Natural killer cell (primary cell): ENCODE results near the gene OR51Q1. TPM values are rescaled to one million over a fixed set of nuclear protein-coding genes. Genes with fewer than 3 reads are reported as not detected.

Source experiments
- ATAC-seq, 3 donors: fragments of 150-1000 bp in 2 of 3; fragments of 200-7000 bp in 1 of 3; cut with Tn5 transposase; 1 replicate in 1 of 3; 2 replicates in 2 of 3; pipeline ENCODE4 v1.10.0; 2021; ENCODE audit warnings: mild to moderate bottlenecking in 2 of 3, moderate library complexity in 2 of 3
- DNase-seq, 2 donors: peaks; one replicate each; pipeline versions ENCODE4 v3.0.0 to v3.0.0-alpha.2; 2013 to 2021; ENCODE audit warnings: mixed read lengths in 1 of 2
- H3K27ac ChIP-seq: one replicate; pipeline ENCODE4 v1.5.1; 2013; ENCODE audit warnings: mild to moderate bottlenecking, low read length
- H3K27me3 ChIP-seq: one replicate; pipeline ENCODE4 v1.6.1; 2013; ENCODE audit warnings: low read length; ENCODE audit not compliant: control insufficient read depth, insufficient read depth
- H3K36me3 ChIP-seq: one replicate; pipeline ENCODE4 v1.6.1; 2013; ENCODE audit warnings: low read length; ENCODE audit not compliant: control insufficient read depth, insufficient read depth
- H3K4me1 ChIP-seq: one replicate; pipeline ENCODE4 v1.6.1; 2013; ENCODE audit warnings: low read length; ENCODE audit not compliant: control insufficient read depth, insufficient read depth
- H3K4me3 ChIP-seq: one replicate; pipeline ENCODE4 v1.5.1; 2013; ENCODE audit warnings: low read length
- H3K9me3 ChIP-seq: one replicate; pipeline ENCODE4 v1.6.1; 2013; ENCODE audit warnings: low read length; ENCODE audit not compliant: control insufficient read depth, insufficient read depth
- H3K27ac Mint-ChIP-seq, 2 donors: one replicate each; pipeline ENCODE4 v1.8.0; 2022; ENCODE audit warnings: mild to moderate bottlenecking in 2 of 2, mixed read lengths in 2 of 2, moderate library complexity in 1 of 2
- H3K27me3 Mint-ChIP-seq, 2 donors: one replicate each; pipeline ENCODE4 v1.8.0; 2022; ENCODE audit warnings: low read depth in 2 of 2, mixed read lengths in 2 of 2
- H3K36me3 Mint-ChIP-seq: one replicate; pipeline ENCODE4 v1.8.0; 2022; ENCODE audit warnings: mixed read lengths
- H3K4me1 Mint-ChIP-seq, 2 donors: one replicate each; pipeline ENCODE4 v1.8.0; 2022; ENCODE audit warnings: mixed read lengths in 2 of 2
- H3K4me3 Mint-ChIP-seq: one replicate; pipeline ENCODE4 v1.8.0; 2022; ENCODE audit warnings: mild to moderate bottlenecking, moderate library complexity, mixed read lengths
- H3K9me3 Mint-ChIP-seq, 2 donors: one replicate each; pipeline ENCODE4 v1.8.0; 2022; ENCODE audit warnings: mixed read lengths in 2 of 2
- CTCF ChIP-seq: fragments of 200-600 bp; IDR thresholded peaks from one replicate; pipeline ENCODE4 v1.8.0; 2022; ENCODE audit warnings: antibody characterized with exemption
- WGBS: methylation state at CpG from one replicate; pipeline ENCODE4 v1.1.7; 2013; ENCODE audit warnings: missing lambda C conversion rate; ENCODE audit not compliant: insufficient coverage; 5-methylcytosine and 5-hydroxymethylcytosine counted together
- intact Hi-C: fragments of 100-400 bp; cut with micrococcal nuclease; formaldehyde crosslinking; loops from one replicate; pipeline ENCODE4 v1.14.2; 2022
- total RNA-seq, 4 donors: library from RNA; stranded (reverse); fragments of 120-200 nt in 1 of 4; gene quantifications; one replicate each; pipeline versions ENCODE4 v1.2.3 to v1.2.4, GENCODE V29; 2013 to 2022

OR51Q1 gene
- total RNA-seq, 3 donors from 2014 or later (not counting 1 experiment from before 2014, with no cell fraction given), result not detected

GRCh38 chr11:5420993-5421392 is 918 bp upstream of the OR51Q1 start:
- no peak for ATAC-seq

GRCh38 chr11:5423131-5423530 is 1.2 kb downstream of the OR51Q1 start:
- H3K27ac Mint-ChIP-seq, result no peak overlapping the region
- ATAC-seq (no peak), DNase-seq (no peak)
- intact Hi-C loops, result no loop called here
- H3K4me3 Mint-ChIP-seq, result no peak overlapping the region
- H3K36me3 ChIP-seq, result no peaks in the 10 kb centered on the region
- H3K36me3 Mint-ChIP-seq, result no peaks in the 10 kb centered on the region
- H3K4me1 ChIP-seq, result no peaks in the 10 kb centered on the region
- WGBS, result 82% methylated on average over 3 of the region's 3 CpGs
- H3K9me3 ChIP-seq, result no peaks in the 10 kb centered on the region
- H3K27me3 Mint-ChIP-seq, result peaks cover 8 to 10% of the 10 kb centered on the region in 2 donors
- no peaks in the 10 kb centered on the region for H3K4me1 Mint-ChIP-seq
- H3K9me3 Mint-ChIP-seq, result peaks cover 0 to 5% of the 10 kb centered on the region in 2 donors
- peaks cover 2% of the 10 kb centered on the region for H3K27me3 ChIP-seq
- no peak for TF ChIP-seq CTCF
- H3K4me3 ChIP-seq, result no peak overlapping the region
- H3K27ac ChIP-seq, result no peak overlapping the region

More at GRCh38 chr11:5420993-5421392, 918 bp upstream of the OR51Q1 start:
- Mint-ChIP-seq H3K4me3 (no peak overlapping the region), H3K27ac (no peak overlapping the region), H3K9me3 (peaks cover 0 to 5% of the 10 kb centered on the region in 2 donors), H3K36me3 (no peaks in the 10 kb centered on the region), H3K4me1 (no peaks in the 10 kb centered on the region), H3K27me3 (peaks cover 0 to 4% of the 10 kb centered on the region in 2 donors)
- Histone ChIP-seq H3K27me3 (no peaks in the 10 kb centered on the region), H3K27ac (no peak overlapping the region), H3K9me3 (no peaks in the 10 kb centered on the region), H3K4me3 (no peak overlapping the region), H3K36me3 (no peaks in the 10 kb centered on the region), H3K4me1 (no peaks in the 10 kb centered on the region)
- TF ChIP-seq CTCF, result no peak
- intact Hi-C loops, result no loop called here
- DNase-seq, result no peak
- WGBS, result 79% methylated on average over 5 of the region's 5 CpGs

- intact Hi-C loops, result no loop called here
- H3K4me1 ChIP-seq, result no peaks in the 10 kb centered on the region
- 46% methylated on average over 2 of the region's 2 CpGs for WGBS
- H3K27ac ChIP-seq, result no peak within 1 kb of the TSS
- no peaks in the 10 kb centered on the region for H3K9me3 ChIP-seq
- no peak within 1 kb of the TSS for H3K27ac Mint-ChIP-seq
- peaks cover 11 to 14% of the 10 kb centered on the region in 2 donors for H3K27me3 Mint-ChIP-seq
- TF ChIP-seq CTCF, result no peak
- H3K27me3 ChIP-seq, result no peaks in the 10 kb centered on the region
- ATAC-seq, result no peak
- peaks cover 0 to 2% of the 10 kb centered on the region in 2 donors for H3K9me3 Mint-ChIP-seq
- H3K4me3 Mint-ChIP-seq, result no peak within 1 kb of the TSS
- no peak within 1 kb of the TSS for H3K4me3 ChIP-seq
- no peak for DNase-seq
- no peaks in the 10 kb centered on the region for H3K36me3 ChIP-seq
- H3K36me3 Mint-ChIP-seq, result no peaks in the 10 kb centered on the region
- no peaks in the 10 kb centered on the region for H3K4me1 Mint-ChIP-seq
Observed at GRCh38 chr11:5441414-5441813, 19.5 kb downstream of the OR51Q1 start, which contains the start of gene OR51I1. OR51I1 (minus strand) TSS chr11:5441514; CDS start chr11:5441514, 0 bp downstream.

GRCh38 chr11:5443835-5444393 is 22.0 kb downstream of the OR51Q1 start:
- Histone ChIP-seq H3K9me3 (no peaks in the 10 kb centered on the region), H3K4me3 (no peak overlapping the region), H3K36me3 (no peaks in the 10 kb centered on the region), H3K27ac (no peak overlapping the region), H3K27me3 (no peaks in the 10 kb centered on the region), H3K4me1 (no peaks in the 10 kb centered on the region)
- DNase-seq, result no peak
- 57% methylated on average over 1 of the region's 2 CpGs for WGBS
- peaks cover 0 to 2% of the 10 kb centered on the region in 2 donors for H3K9me3 Mint-ChIP-seq
- intact Hi-C loops, result no loop called here
- ATAC-seq, result no peak
- H3K4me1 Mint-ChIP-seq, result no peaks in the 10 kb centered on the region
- no peak overlapping the region for H3K27ac Mint-ChIP-seq
- TF ChIP-seq CTCF, result no peak
- no peaks in the 10 kb centered on the region for H3K36me3 Mint-ChIP-seq
- H3K4me3 Mint-ChIP-seq, result no peak overlapping the region
- peaks cover 11 to 20% of the 10 kb centered on the region in 2 donors for H3K27me3 Mint-ChIP-seq
